CD4-positive, alpha-beta T cell treated with Interferon gamma for 1 hour (primary cell): ENCODE data around the gene SSMEM1.

Source experiments
- DNase-seq: peaks from one replicate; pipeline ENCODE4 v3.0.0-alpha.2; 2020

SSMEM1 gene

DNA sequence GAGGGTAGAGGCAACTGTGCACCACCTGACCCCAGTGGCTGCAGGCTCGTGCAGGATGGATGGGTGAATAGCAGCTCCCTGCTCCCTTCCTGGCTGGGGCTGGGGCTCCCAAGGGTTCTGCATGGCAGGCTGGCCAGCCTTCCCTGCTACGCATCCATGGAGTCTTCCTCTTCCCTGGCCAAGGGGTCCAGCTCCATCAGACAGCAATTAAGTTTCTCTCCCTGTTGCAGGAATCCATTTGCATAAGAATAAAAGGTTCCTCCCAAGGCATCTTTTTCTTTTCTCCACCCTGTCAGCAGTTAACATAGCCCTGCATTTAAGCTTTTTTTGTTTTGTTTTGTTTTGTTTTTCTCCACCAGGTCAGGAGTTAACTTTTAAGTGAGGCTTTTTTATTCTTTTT is 49.0 kb downstream of the SSMEM1 start:
- no peak for DNase-seq

DNA sequence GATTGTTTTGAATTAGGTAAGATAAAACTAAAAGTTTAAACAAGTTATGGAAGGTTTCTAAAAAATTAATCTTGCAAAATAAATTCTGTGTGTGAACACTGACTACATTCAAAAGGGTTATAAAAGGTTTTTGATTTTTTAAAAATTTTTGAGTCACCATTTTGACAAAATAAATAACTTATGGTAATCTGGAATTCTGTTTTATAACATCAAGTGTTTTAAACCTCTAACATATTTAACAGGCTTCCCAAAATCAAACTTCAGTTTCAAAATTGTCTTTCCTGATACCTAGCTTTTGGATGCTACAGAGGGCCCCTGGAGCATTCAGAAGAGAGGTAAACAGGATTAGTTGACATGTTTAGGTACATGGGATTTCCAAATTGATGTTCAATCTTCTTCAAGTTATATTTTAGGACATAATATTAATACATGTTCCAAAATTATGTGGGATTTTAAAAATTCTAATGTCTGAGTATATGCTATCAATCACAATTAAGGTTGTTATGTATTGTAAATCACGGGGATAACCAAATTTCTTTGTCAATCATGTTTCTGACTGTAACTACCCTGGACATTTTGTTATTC is 50.9 kb downstream of the SSMEM1 start:
- DNase-seq, result no peak

DNA sequence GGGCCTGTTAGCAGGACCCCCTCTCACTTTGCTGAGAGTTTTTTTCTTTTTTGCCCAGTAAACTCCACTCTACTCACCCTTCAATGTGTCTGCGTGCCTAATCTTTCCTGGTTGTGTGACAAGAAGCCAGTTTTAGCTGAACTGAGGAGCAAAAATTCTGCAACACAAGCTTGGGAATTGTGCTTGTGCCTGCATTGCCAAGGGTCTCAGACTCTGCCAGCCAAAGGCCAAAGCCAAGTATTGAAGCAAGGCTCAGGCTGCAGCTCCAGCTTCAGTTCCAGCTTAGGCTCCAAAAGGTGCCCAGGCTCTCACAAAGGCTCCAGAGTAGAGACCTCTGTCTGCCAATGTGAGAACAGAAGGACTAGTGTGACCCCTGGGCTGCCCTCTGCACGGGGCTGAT is 54.8 kb downstream of the SSMEM1 start:
- no peak for DNase-seq

DNA sequence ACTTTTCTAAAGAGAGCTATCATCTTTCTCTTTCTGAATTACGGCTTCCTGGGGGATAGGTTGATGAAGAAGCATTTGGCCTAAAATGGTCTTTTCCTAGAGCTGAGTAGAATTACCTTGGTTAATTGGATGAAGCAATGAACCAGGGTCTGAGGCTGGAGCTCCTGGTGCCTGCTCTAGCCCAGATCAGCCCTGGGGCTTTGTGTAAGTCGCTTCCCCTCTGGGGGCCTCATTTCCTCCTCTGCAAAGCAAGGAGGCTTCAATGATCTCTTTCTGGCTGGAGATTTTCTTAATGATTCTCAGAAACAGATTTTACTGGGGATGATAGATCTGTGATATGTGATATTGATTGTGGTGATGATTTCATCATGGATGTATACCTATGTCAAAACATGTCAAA is 55.5 kb downstream of the SSMEM1 start:
- DNase-seq, result no peak
